A673 (cell line): Measurements from ENCODE around the gene LCA5L. TPM values are rescaled to one million over a fixed set of nuclear protein-coding genes. Genes with fewer than 3 reads are reported as not detected.
A peak's percentile ranks its signal among the peaks of the same experiment; 100 is the strongest.

Experiments
- BruUV-seq: library from RNA; stranded (reverse); fragments of 400-500 nt; replicated peaks from 2 replicates; lab custom pipeline; 2021; lab: Mats Ljungman, UMichigan
- CTCF ChIA-PET: fragments of 300-600 bp; sonication (Branson Sonifier 250); formaldehyde crosslinking; loops from one replicate; lab custom pipeline; 2022; ENCODE audit warnings: antibody characterized with exemption; lab: Charles Lee
- POLR2A ChIA-PET: fragments of 300-600 bp; sonication (Branson Sonifier 250); formaldehyde crosslinking; loops from one replicate; lab custom pipeline; 2022; ENCODE audit warnings: antibody characterized with exemption; ENCODE audit not compliant: low non-redundant PET; lab: Charles Lee
- DNase-seq: peaks from one replicate; pipeline ENCODE4 v3.0.0-alpha.2; 2015; ENCODE audit warnings: low spot score
- H3K27ac ChIP-seq: fragments of 200-600 bp; sonication (generic); 2 replicates; pipeline ENCODE4 v1.5.1; 2016; ENCODE audit warnings: mixed run types, low read depth, mild to moderate bottlenecking, mixed read lengths, antibody characterized with exemption, low read length; ENCODE audit not compliant: poor library complexity, severe bottlenecking
- H3K27me3 ChIP-seq: fragments of 200-600 bp; sonication (generic); replicated peaks from 2 replicates; pipeline ENCODE4 v1.6.1; 2017; ENCODE audit warnings: mixed run types, low read depth, mild to moderate bottlenecking, mixed read lengths, antibody characterized with exemption, low read length; ENCODE audit not compliant: insufficient read depth, poor library complexity
- H3K36me3 ChIP-seq: fragments of 200-600 bp; sonication (generic); 2 replicates; pipeline ENCODE4 v1.6.1; 2016; ENCODE audit warnings: mixed run types, mild to moderate bottlenecking, mixed read lengths, antibody characterized with exemption, low read length; ENCODE audit not compliant: insufficient read depth, poor library complexity, severe bottlenecking
- H3K4me1 ChIP-seq: fragments of 200-600 bp; sonication (generic); 2 replicates; pipeline ENCODE4 v1.6.1; 2017; ENCODE audit warnings: mixed run types, mild to moderate bottlenecking, mixed read lengths, antibody characterized with exemption, low read length; ENCODE audit not compliant: insufficient read depth, poor library complexity, severe bottlenecking
- H3K4me3 ChIP-seq: fragments of 200-600 bp; sonication (generic); 2 replicates; pipeline ENCODE4 v1.5.1; 2016; ENCODE audit warnings: low read depth, mixed run types, mild to moderate bottlenecking, mixed read lengths, low read length; ENCODE audit not compliant: poor library complexity, severe bottlenecking
- H3K9me3 ChIP-seq: fragments of 200-600 bp; sonication (generic); 2 replicates; pipeline ENCODE4 v1.6.1; 2016; ENCODE audit warnings: mixed run types, low read depth, mild to moderate bottlenecking, mixed read lengths, antibody characterized with exemption, low read length; ENCODE audit not compliant: poor library complexity, severe bottlenecking
- CTCF ChIP-seq: fragments of 300-800, 200-600 bp; sonication (generic); conservative IDR thresholded peaks from 2 replicates; pipeline ENCODE4 v1.5.1; 2017; ENCODE audit warnings: low read depth, mild to moderate bottlenecking, antibody characterized with exemption, low read length, moderate library complexity, mixed read lengths
- EZH2 ChIP-seq: fragments of 200-600 bp; sonication (generic); IDR thresholded peaks from 2 replicates; pipeline ENCODE4 v1.6.1; 2017; ENCODE audit warnings: borderline replicate concordance, low read depth, mild to moderate bottlenecking, mixed read lengths, antibody characterized with exemption, low read length; ENCODE audit not compliant: poor library complexity, severe bottlenecking
- intact Hi-C: fragments of 100-400 bp; cut with micrococcal nuclease; formaldehyde crosslinking; loops from one replicate; pipeline ENCODE4 v1.10.0; 2022; ENCODE audit not compliant: unreplicated experiment
- total RNA-seq: library from RNA; stranded (reverse); gene quantifications from 2 replicates; pipeline ENCODE4 v1.2.3, GENCODE V29; 2021

The LCA5L gene
- total RNA-seq, 1 experiment from 2014 or later: 0.69 TPM

GRCh38 chr21:39444421-39445180, 977 bp downstream of the LCA5L start:
- no peak for TF ChIP-seq EZH2
- no peak for TF ChIP-seq CTCF
- BruUV-seq: TSS peak; percentile 46
- Histone ChIP-seq H3K4me3 (peak overlapping the region; percentile 80), H3K27ac (peak overlapping the region; percentile 75), H3K27me3 (no peaks in the 10 kb centered on the region), H3K36me3 (no peaks in the 10 kb centered on the region), H3K9me3 (no peaks in the 10 kb centered on the region), H3K4me1 (no peaks in the 10 kb centered on the region)
- CTCF ChIA-PET: no interaction called here
- POLR2A ChIA-PET: no interaction called here
- DNase-seq: peak; percentile 17
- intact Hi-C loops: loop anchor here (5.0 kb wide), 1 partner anchor 262 kb away; the partner anchor contains the start of gene PSMG1

- Histone ChIP-seq H3K9me3 (no peaks in the 10 kb centered on the region), H3K4me1 (no peaks in the 10 kb centered on the region), H3K36me3 (no peaks in the 10 kb centered on the region), H3K27ac (no peak overlapping the region), H3K4me3 (no peak overlapping the region), H3K27me3 (no peaks in the 10 kb centered on the region)
- no peak for TF ChIP-seq EZH2
- peak; percentile 77 for TF ChIP-seq CTCF
- peak; percentile 55 for DNase-seq
- ChIA-PET CTCF (interaction anchor here (0.5 to 1.0 kb wide), 4 partner anchors 37 to 95 kb away, joined by 3 to 7 read pairs (median 4); no protein-coding TSS in a partner anchor), POLR2A (no interaction called here)
- no TSS peak for BruUV-seq
- intact Hi-C loops: loop anchor here (5.0 kb wide), 1 partner anchor 259 kb away; the partner anchor contains the start of gene PSMG1
Measured at GRCh38 chr21:39441502-39442475, 3.8 kb downstream of the LCA5L start.

- intact Hi-C loops: no loop called here
- no peak overlapping the region for H3K4me3 ChIP-seq
- TF ChIP-seq CTCF (no peak), EZH2 (no peak)
- CTCF ChIA-PET: no interaction called here
- H3K27me3 ChIP-seq: no peaks in the 10 kb centered on the region
- no peak for DNase-seq
- POLR2A ChIA-PET: no interaction called here
- BruUV-seq: no TSS peak
- no peaks in the 10 kb centered on the region for H3K36me3 ChIP-seq
- H3K9me3 ChIP-seq: no peaks in the 10 kb centered on the region
- no peak overlapping the region for H3K27ac ChIP-seq
- no peaks in the 10 kb centered on the region for H3K4me1 ChIP-seq
Measured at GRCh38 chr21:39439232-39439631, 6.3 kb downstream of the LCA5L start.
